GM12872 (cell line): ENCODE data around the gene SIGLEC15.

ENCODE experiments used
- TF ChIP-seq, protein P1 (sequence below): IDR thresholded peaks from 3 replicates; pipeline ENCODE4 v1.5.1; 2011; ENCODE audit warnings: low read depth, mild to moderate bottlenecking, low read length, moderate library complexity; ENCODE audit not compliant: insufficient read depth

Gene SIGLEC15

DNA sequence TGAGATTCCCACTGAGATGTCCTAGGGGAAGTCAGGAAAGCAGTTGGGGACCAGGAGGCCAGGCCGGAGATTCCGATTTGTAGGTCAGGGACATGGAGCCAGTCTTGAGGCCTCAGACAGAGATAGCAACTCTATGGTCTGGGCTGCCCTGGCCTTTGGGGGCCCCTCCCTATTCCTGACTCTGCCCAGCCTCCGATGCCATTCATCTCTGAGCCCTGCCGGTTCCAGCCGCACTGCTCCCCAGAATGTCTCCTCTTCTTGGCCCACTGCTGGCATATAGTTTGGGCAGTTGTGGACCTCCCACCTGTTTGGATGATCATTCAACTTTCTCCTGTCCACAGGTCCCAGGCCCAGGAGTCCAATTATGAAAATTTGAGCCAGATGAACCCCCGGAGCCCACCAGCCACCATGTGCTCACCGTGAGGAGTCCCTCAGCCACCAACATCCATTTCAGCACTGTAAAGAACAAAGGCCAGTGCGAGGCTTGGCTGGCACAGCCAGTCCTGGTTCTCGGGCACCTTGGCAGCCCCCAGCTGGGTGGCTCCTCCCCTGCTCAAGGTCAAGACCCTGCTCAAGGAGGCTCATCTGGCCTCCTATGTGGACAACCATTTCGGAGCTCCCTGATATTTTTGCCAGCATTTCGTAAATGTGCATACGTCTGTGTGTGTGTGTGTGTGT, 16.4 kb downstream of the SIGLEC15 start:
- TF ChIP-seq, protein P1, sequence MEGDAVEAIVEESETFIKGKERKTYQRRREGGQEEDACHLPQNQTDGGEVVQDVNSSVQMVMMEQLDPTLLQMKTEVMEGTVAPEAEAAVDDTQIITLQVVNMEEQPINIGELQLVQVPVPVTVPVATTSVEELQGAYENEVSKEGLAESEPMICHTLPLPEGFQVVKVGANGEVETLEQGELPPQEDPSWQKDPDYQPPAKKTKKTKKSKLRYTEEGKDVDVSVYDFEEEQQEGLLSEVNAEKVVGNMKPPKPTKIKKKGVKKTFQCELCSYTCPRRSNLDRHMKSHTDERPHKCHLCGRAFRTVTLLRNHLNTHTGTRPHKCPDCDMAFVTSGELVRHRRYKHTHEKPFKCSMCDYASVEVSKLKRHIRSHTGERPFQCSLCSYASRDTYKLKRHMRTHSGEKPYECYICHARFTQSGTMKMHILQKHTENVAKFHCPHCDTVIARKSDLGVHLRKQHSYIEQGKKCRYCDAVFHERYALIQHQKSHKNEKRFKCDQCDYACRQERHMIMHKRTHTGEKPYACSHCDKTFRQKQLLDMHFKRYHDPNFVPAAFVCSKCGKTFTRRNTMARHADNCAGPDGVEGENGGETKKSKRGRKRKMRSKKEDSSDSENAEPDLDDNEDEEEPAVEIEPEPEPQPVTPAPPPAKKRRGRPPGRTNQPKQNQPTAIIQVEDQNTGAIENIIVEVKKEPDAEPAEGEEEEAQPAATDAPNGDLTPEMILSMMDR: no peak

DNA sequence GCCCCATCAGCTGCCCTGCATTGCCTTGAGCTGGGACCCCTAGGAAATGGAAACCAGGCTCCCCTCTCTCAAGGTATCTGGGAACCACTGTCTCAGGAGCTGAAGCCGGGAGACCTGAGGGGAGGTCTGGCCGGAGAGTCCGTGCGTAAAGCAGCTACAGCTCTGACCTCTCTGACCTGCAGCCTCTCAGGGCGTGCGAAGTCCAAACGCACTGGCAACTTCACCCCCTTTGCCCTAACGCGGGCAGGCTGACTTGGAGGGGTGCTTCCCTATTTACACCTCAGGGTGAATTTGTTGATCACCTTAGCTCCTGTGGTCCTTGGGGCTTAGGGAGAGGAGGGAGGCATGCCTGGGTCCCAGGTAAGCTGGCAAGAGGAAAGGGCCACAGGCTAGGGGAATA, 17.5 kb downstream of the SIGLEC15 start:
- TF ChIP-seq, protein P1: no peak

DNA sequence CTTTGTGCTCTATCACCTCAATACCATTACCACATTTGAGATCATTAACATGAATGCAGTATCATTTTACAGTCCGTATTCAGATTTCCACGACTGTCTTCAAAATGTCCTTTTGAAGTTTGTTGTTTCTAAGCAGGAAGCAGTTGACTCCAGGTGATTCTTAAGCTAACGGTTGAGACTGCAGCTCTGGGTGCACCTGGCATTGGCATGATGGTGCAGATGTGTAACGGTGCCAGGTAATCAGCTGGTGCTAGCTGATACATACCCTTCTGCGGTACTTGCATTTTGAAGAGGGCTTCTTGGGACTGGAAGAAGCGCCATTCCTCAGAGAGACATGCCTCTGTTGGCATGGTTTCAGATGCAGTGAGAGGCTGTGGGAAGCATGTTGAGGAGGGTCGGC, 19.5 kb downstream of the SIGLEC15 start:
- TF ChIP-seq, protein P1: no peak

DNA sequence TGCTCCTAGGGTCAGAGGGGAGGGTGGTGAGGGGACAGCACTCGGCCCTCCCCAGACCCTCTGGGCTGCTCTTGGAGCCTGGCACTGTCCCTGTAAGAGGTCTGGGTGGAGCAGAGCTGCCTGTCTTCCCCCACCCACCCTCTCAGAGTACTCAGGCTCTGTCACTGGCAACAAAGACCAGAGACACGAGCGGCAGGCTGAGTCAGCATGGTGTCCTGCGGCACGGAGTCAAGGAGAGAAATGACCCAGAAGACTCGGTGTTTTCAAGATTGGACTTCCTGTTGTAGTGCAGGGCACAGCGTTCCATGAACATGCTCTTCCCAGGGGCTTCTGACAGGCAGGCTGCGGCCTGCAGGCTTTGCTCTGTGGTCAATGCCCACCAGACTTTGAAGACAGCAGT, 19.9 kb downstream of the SIGLEC15 start:
- TF ChIP-seq, protein P1: no peak

DNA sequence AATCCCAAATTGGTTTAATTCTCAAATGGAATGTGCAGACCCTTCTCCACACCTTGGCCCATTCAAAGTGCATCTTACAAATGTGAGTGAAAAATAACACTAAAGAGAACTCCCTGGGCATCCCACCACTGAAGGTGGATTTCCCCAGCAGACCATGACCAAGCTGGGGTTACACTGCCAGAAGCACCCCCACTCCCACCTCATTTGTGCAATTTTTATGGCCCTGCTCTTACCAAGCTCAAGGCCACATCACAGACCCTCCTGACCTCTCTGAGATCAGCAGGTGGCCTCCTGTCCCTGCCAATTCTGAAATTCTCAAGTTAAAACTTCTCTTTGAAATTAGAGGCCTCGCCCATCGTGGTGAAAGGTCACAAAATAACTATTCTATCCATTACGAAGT, 21.6 kb downstream of the SIGLEC15 start:
- TF ChIP-seq, protein P1: no peak

DNA sequence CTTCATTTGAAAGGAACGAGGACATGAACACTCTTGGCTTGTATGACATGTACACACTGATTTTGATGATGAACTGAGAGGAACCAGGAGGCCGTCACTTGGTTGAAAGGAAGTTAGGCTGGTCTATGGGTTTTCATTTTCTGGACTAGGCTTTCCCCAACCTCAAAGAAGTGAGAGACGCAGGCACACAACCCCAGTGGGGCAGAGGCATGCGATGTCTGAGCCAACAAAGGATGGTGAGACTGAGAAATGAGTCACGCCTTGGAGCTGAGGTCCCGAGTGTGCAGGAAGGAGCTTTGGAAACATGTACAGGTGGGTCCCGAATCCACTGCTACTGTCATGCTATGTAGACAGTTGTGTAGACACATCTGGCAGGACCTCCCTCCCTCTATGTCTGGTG, 24.1 kb downstream of the SIGLEC15 start:
- TF ChIP-seq, protein P1: no peak

DNA sequence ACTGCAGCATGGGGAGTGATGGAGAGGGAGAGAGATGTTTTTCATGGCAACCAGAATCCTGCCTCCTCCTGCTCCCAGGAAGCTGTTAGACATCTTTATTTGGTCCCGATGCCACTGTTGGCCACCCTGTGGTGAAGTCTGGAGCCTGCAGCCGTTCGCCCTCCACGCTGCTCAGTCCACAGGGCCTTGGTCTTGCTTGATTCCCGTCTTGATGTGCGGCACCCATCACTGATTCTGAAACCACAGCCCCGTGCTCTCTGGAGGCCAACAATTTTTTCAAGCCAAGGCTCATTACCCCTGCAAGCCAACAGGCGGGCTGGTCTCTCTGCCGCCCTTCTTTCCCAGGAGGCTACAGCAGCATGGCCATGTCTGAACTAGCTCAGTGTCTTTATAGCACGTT, 24.5 kb downstream of the SIGLEC15 start:
- TF ChIP-seq, protein P1: peak; percentile 57; the same call in 2 of the 3 replicates
